Spleen (tissue), 11 donors: ENCODE results near the gene RYR2. TPM values are rescaled to one million over a fixed set of nuclear protein-coding genes. Genes with fewer than 3 reads are reported as not detected.

ENCODE experiments used
- DNase-seq: peaks from one replicate; pipeline ENCODE4 v3.0.0-alpha.2; 2020
- H3K27ac ChIP-seq, 8 donors: fragments of 200-600 bp; sonication (generic) in 7 of 8; 1 replicate in 4 of 8; 2 replicates in 4 of 8; pipeline versions ENCODE4 v1.5.0 to v1.8.0; 2016 to 2021; ENCODE audit warnings: inconsistent platforms in 4 of 8, mild to moderate bottlenecking in 4 of 8, moderate library complexity in 1 of 8
- H3K27me3 ChIP-seq, 7 donors: fragments of 200-600 bp; sonication (generic) in 6 of 7; replicated peaks in 1 of 7; 1 replicate in 4 of 7; 2 replicates in 3 of 7; pipeline versions ENCODE4 v1.5.0 to v1.8.0; 2016 to 2021; ENCODE audit warnings: inconsistent platforms in 3 of 7, mild to moderate bottlenecking in 1 of 7
- H3K36me3 ChIP-seq, 6 donors: fragments of 200-600 bp; sonication (generic) in 5 of 6; 1 replicate in 4 of 6; 2 replicates in 2 of 6; pipeline versions ENCODE4 v1.5.0 to v1.8.0; 2016 to 2021; ENCODE audit warnings: inconsistent platforms in 2 of 6
- H3K4me1 ChIP-seq, 6 donors: fragments of 200-600 bp; sonication (generic) in 5 of 6; 1 replicate in 3 of 6; 2 replicates in 3 of 6; pipeline versions ENCODE4 v1.5.0 to v1.8.0; 2016 to 2021; ENCODE audit warnings: inconsistent platforms in 3 of 6
- H3K4me3 ChIP-seq, 8 donors: fragments of 200-600 bp; sonication (generic) in 7 of 8; 1 replicate in 4 of 8; 2 replicates in 4 of 8; pipeline versions ENCODE4 v1.5.0 to v1.8.0; 2016 to 2021; ENCODE audit warnings: inconsistent platforms in 4 of 8, mild to moderate bottlenecking in 4 of 8, moderate library complexity in 2 of 8
- H3K9me3 ChIP-seq, 8 donors: fragments of 200-600 bp; sonication (generic) in 7 of 8; 1 replicate in 4 of 8; 2 replicates in 4 of 8; pipeline versions ENCODE4 v1.5.0 to v1.8.0; 2016 to 2021; ENCODE audit warnings: inconsistent platforms in 4 of 8
- CTCF ChIP-seq, 11 experiments: fragments of 200-600 bp in 7 of 11; fragments of 450-650 bp in 4 of 11; sonication (generic) in 4 of 11; IDR thresholded peaks in 8 of 11; conservative IDR thresholded peaks in 3 of 11; 1 replicate in 7 of 11; 2 replicates in 4 of 11; pipeline versions ENCODE4 v1.4.0 to v1.8.0; 2016 to 2021; ENCODE audit warnings: antibody characterized with exemption in 11 of 11, inconsistent platforms in 4 of 11, mild to moderate bottlenecking in 1 of 11
- POLR2A ChIP-seq, 3 donors: fragments of 450-650 bp; IDR thresholded peaks; one replicate each; pipeline ENCODE4 v1.5.1; 2017; ENCODE audit warnings: antibody characterized with exemption in 3 of 3, mild to moderate bottlenecking in 1 of 3
- POLR2AphosphoS5 ChIP-seq, 3 donors: sonication (generic); formaldehyde crosslinking; IDR thresholded peaks; one replicate each; pipeline ENCODE4 v1.5.1; 2017; ENCODE audit warnings: antibody characterized with exemption in 3 of 3
- WGBS, 5 donors: extraction: QIAGEN DNeasy Blood & Tissue Kit in 3 of 5; methylation state at CpG; one replicate each; pipeline versions ENCODE4 v1.1.5 to v1.1.7; 2013 to 2018; 5-methylcytosine and 5-hydroxymethylcytosine counted together
- intact Hi-C: fragments of 100-400 bp; cut with DNase I; formaldehyde crosslinking; loops from one replicate; pipeline ENCODE4 v1.15.0; 2023; ENCODE audit warnings: low total_unique reads
- polyA plus RNA-seq, 3 donors: library from polyadenylated mRNA; stranded (reverse); fragments of 200-250 nt; gene quantifications; one replicate each; pipeline ENCODE4 v1.2.1, GENCODE V29; 2013
- total RNA-seq, 7 donors: library from RNA; depleted of rRNA in 3 of 7; stranded (reverse); fragments of >200 nt in 3 of 7; fragmentation: NEBNext Ultra II Directional in 4 of 7; extraction: Animal tissue kit (Norgen Biotek cat#: 25700) in 4 of 7; gene quantifications; one replicate each; pipeline versions ENCODE4 v1.1.0 to v1.2.1, GENCODE V29; 2016 to 2021
- donor health status: healthy with polysubstance abuse.
- donor health status: DM: no; HTN: no; CAD: no; lungs with moderate emphysema.
- donor health status: DM: no; HTN: no; CAD: no.
- donor health status: Bipolar disorder and iron deficiency.
- donor health status: healthy.
- donor health status: DM: no; HTN: no; CAD: no.
- donor health status: DM: yes; HTN: yes; CAD: no.

The RYR2 gene
- total and polyA plus RNA-seq, 10 donors = 0.12 to 7.1 (median 3.7) TPM

- Histone ChIP-seq H3K36me3 (no peaks in the 10 kb centered on the region), H3K4me1 (no peaks in the 10 kb centered on the region), H3K4me3 (no peak overlapping the region), H3K27ac (no peak overlapping the region), H3K9me3 (no peaks in the 10 kb centered on the region), H3K27me3 (no peaks in the 10 kb centered on the region)
- TF ChIP-seq POLR2A (IDR thresholded peaks at IDR 0.05) = no peak
- no peak for TF ChIP-seq CTCF (IDR thresholded peaks at IDR 0.05 in 8 of 11, conservative IDR thresholded peaks at IDR 0.05 in 3 of 11)
- TF ChIP-seq POLR2AphosphoS5 (IDR thresholded peaks at IDR 0.05) = no peak
- WGBS, 5 donors = 78 to 89% (median 85%) methylated on average over 3 of the region's 3 CpGs
- DNase-seq = no peak
- intact Hi-C loops = no loop called here
Observed at GRCh38 chr1:237711281-237711680, 669.3 kb downstream of the RYR2 start.

GRCh38 chr1:237712082-237712481 lies 670.1 kb downstream of the RYR2 start:
- H3K27me3 ChIP-seq = no peaks in the 10 kb centered on the region
- intact Hi-C loops = no loop called here
- no peaks in the 10 kb centered on the region for H3K36me3 ChIP-seq
- no peaks in the 10 kb centered on the region for H3K9me3 ChIP-seq
- no peak overlapping the region for H3K4me3 ChIP-seq
- no peak for TF ChIP-seq POLR2AphosphoS5 (IDR thresholded peaks at IDR 0.05)
- TF ChIP-seq POLR2A (IDR thresholded peaks at IDR 0.05) = no peak
- TF ChIP-seq CTCF (IDR thresholded peaks at IDR 0.05 in 8 of 11, conservative IDR thresholded peaks at IDR 0.05 in 3 of 11) = no peak
- no peaks in the 10 kb centered on the region for H3K4me1 ChIP-seq
- 57 to 71% (median 69%) methylated on average over 6 of the region's 6 CpGs for WGBS, 5 donors
- H3K27ac ChIP-seq = no peak overlapping the region
- no peak for DNase-seq

GRCh38 chr1:237712586-237713157 lies 670.7 kb downstream of the RYR2 start:
- H3K9me3 ChIP-seq = no peaks in the 10 kb centered on the region
- DNase-seq = no peak
- intact Hi-C loops = no loop called here
- H3K27ac ChIP-seq = no peak overlapping the region
- no peaks in the 10 kb centered on the region for H3K27me3 ChIP-seq
- no peak for TF ChIP-seq CTCF (IDR thresholded peaks at IDR 0.05 in 8 of 11, conservative IDR thresholded peaks at IDR 0.05 in 3 of 11)
- no peak for TF ChIP-seq POLR2A (IDR thresholded peaks at IDR 0.05)
- no peak for TF ChIP-seq POLR2AphosphoS5 (IDR thresholded peaks at IDR 0.05)
- no peaks in the 10 kb centered on the region for H3K4me1 ChIP-seq
- WGBS, 5 donors = 74 to 87% (median 84%) methylated on average over 5 of the region's 5 CpGs
- no peaks in the 10 kb centered on the region for H3K36me3 ChIP-seq
- H3K4me3 ChIP-seq = no peak overlapping the region

GRCh38 chr1:237713916-237714315 lies 671.9 kb downstream of the RYR2 start:
- DNase-seq = no peak
- peak overlapping the region in 1 of 8 donors; percentile 39 for H3K4me3 ChIP-seq
- H3K36me3 ChIP-seq = no peaks in the 10 kb centered on the region
- peaks cover 0 to 2% (median 0%) of the 10 kb centered on the region in 8 donors for H3K9me3 ChIP-seq
- H3K4me1 ChIP-seq = no peaks in the 10 kb centered on the region
- H3K27ac ChIP-seq = peak overlapping the region in 2 of 8 donors; percentile 23 to 44
- TF ChIP-seq CTCF (IDR thresholded peaks at IDR 0.05 in 8 of 11, conservative IDR thresholded peaks at IDR 0.05 in 3 of 11) (no peak), POLR2AphosphoS5 (IDR thresholded peaks at IDR 0.05) (peak in 1 of 3 donors; percentile 35)
- intact Hi-C loops = no loop called here
- 53 to 73% (median 70%) methylated on average over 1 of the region's 1 CpG for WGBS, 5 donors
- H3K27me3 ChIP-seq = no peaks in the 10 kb centered on the region
